T-cell (primary cell): ENCODE results near the gene PTTG1. TPM values are rescaled to one million over a fixed set of nuclear protein-coding genes. Genes with fewer than 3 reads are reported as not detected.

ENCODE experiments used
- total RNA-seq, 35 experiments: library from RNA in 6 of 35; stranded (reverse) in 6 of 35; fragments of 120-200 nt in 1 of 35; gene quantifications; one replicate each; pipeline versions ENCODE4 v1.2.1 to v1.2.4 and lab custom pipeline; 2013 to 2026

Gene PTTG1
- total RNA-seq, 5 donors from 2014 or later (not counting 1 experiment from before 2014, with no cell fraction given) = 6.6 to 16.5 (median 8.8) TPM

Other genes with a start within 250 kb of the PTTG1 start
- gene FABP6, start 192.3 kb upstream of the PTTG1 start, total RNA-seq = not detected
- gene CCNJL, start 109.3 kb upstream of the PTTG1 start, total RNA-seq = under 1 TPM in 3 of 5 donors, not detected in 2; 0.33 to 0.41 (median 0.35) TPM
- gene C1QTNF2, start 51.2 kb upstream of the PTTG1 start, total RNA-seq = not detected
- under 1 TPM in 4 of 5 donors, not detected in 1; 0.12 to 0.76 (median 0.58) TPM for gene FAM200C, start 21.8 kb upstream of the PTTG1 start, total RNA-seq
- 10 to 100 TPM; 64.9 to 76.8 (median 75.2) TPM for gene SLU7, start 2.8 kb upstream of the PTTG1 start, total RNA-seq